ENCODE data around the gene SHPK. TPM values are rescaled to one million over a fixed set of nuclear protein-coding genes. Genes with fewer than 3 reads are reported as not detected.

Gene SHPK
- polyA plus RNA-seq, 1 experiment, result 8.7 TPM

GRCh38 chr17:3626831-3627768 is 8.9 kb downstream of the SHPK start:
- no peak overlapping the region for H3K27ac ChIP-seq (ENCODE audit: low read depth, low read length)
- ChIA-PET POLR2A (interaction anchor here (0.8 kb wide), 1 partner anchor 9 kb away, joined by 3 read pairs; the partner anchor contains the start of gene SHPK), CTCF (interaction anchor here (0.8 kb wide), 1 partner anchor 24 kb away, joined by 3 read pairs; no protein-coding TSS in a partner anchor)
- no peak overlapping the region for H3K4me3 ChIP-seq (ENCODE audit: low read depth, low read length)
- TF ChIP-seq CTCF (IDR thresholded peaks at IDR 0.05; ENCODE audit: low read depth, low read length), result no peak
- no peaks in the 10 kb centered on the region for H3K27me3 ChIP-seq (ENCODE audit: control insufficient read depth, insufficient read depth, low read length)
- no peaks in the 10 kb centered on the region; the same call in 1 of the 2 replicates for H3K9me3 ChIP-seq (ENCODE audit: control insufficient read depth, insufficient read depth, low read length)
- no peak for DNase-seq (ENCODE audit: low read depth, low spot score)

- no peak for TF ChIP-seq CTCF (IDR thresholded peaks at IDR 0.05; ENCODE audit: low read depth, low read length)
- POLR2A ChIA-PET, result no interaction called here
- Histone ChIP-seq H3K4me3 (ENCODE audit: low read depth, low read length) (no peak overlapping the region), H3K9me3 (ENCODE audit: control insufficient read depth, insufficient read depth, low read length) (no peaks in the 10 kb centered on the region; the same call in 1 of the 2 replicates), H3K27ac (ENCODE audit: low read depth, low read length) (no peak overlapping the region), H3K27me3 (ENCODE audit: control insufficient read depth, insufficient read depth, low read length) (no peaks in the 10 kb centered on the region)
- CTCF ChIA-PET, result no interaction called here
- DNase-seq (ENCODE audit: low read depth, low spot score), result no peak
Observed at GRCh38 chr17:3622977-3623594, 13.0 kb downstream of the SHPK start.

- CTCF ChIA-PET, result no interaction called here
- H3K27me3 ChIP-seq (ENCODE audit: control insufficient read depth, insufficient read depth, low read length), result no peaks in the 10 kb centered on the region
- no peaks in the 10 kb centered on the region; the same call in none of the 2 replicates for H3K9me3 ChIP-seq (ENCODE audit: control insufficient read depth, insufficient read depth, low read length)
- TF ChIP-seq CTCF (IDR thresholded peaks at IDR 0.05; ENCODE audit: low read depth, low read length), result no peak
- no peak for DNase-seq (ENCODE audit: low read depth, low spot score)
- no peak overlapping the region for H3K4me3 ChIP-seq (ENCODE audit: low read depth, low read length)
- no peak overlapping the region for H3K27ac ChIP-seq (ENCODE audit: low read depth, low read length)
- POLR2A ChIA-PET, result interaction anchor here (0.9 kb wide), 1 partner anchor 15 kb away, joined by 3 read pairs; the partner anchor contains the start of genes CTNS and SHPK
Observed at GRCh38 chr17:3621146-3621720, 14.8 kb downstream of the SHPK start.

GRCh38 chr17:3615160-3615870 is 20.7 kb downstream of the SHPK start:
- no peak overlapping the region for H3K4me3 ChIP-seq (ENCODE audit: low read depth, low read length)
- POLR2A ChIA-PET, result no interaction called here
- no peaks in the 10 kb centered on the region; the same call in 1 of the 2 replicates for H3K9me3 ChIP-seq (ENCODE audit: control insufficient read depth, insufficient read depth, low read length)
- no peaks in the 10 kb centered on the region for H3K27me3 ChIP-seq (ENCODE audit: control insufficient read depth, insufficient read depth, low read length)
- no peak for TF ChIP-seq CTCF (IDR thresholded peaks at IDR 0.05; ENCODE audit: low read depth, low read length)
- DNase-seq (ENCODE audit: low read depth, low spot score), result no peak
- no peak overlapping the region for H3K27ac ChIP-seq (ENCODE audit: low read depth, low read length)
- CTCF ChIA-PET, result no interaction called here
